Measurements from ENCODE around the gene ERGIC1. TPM values are rescaled to one million over a fixed set of nuclear protein-coding genes. Genes with fewer than 3 reads are reported as not detected.

ERGIC1 gene
- total RNA-seq, 2 donors from 2014 or later: 173 to 191 TPM

DNA sequence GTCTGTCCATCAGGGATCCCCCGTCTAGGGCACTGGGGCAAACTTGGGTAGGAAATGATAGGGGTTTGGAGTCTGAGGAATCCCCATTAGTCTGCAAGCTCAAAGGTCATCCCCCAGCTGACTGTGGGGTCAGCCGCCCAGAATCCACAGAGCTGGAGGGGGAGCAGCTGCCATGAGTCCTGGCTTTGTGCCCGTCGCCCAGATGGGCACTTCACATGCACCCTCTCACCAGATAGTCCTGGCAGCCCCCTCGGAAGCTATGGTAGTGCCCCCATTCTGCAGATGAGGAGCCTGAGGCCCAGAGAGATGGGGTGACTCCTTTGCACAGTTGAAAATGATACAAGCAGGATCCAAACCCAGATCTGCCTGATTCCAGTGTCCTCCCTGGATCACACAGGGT lies 89.5 kb downstream of the ERGIC1 start:
- no peaks in the 10 kb centered on the region for H3K4me1 ChIP-seq
- no peaks in the 10 kb centered on the region for H3K27me3 ChIP-seq
- no peaks in the 10 kb centered on the region for H3K36me3 ChIP-seq
- H3K9me3 ChIP-seq: no peaks in the 10 kb centered on the region
- no peak overlapping the region for H3K4me3 ChIP-seq
- no peak overlapping the region for H3K9ac ChIP-seq (ENCODE audit: low read depth in 2 of 2, low read length in 2 of 2)
- TF ChIP-seq, protein P1, sequence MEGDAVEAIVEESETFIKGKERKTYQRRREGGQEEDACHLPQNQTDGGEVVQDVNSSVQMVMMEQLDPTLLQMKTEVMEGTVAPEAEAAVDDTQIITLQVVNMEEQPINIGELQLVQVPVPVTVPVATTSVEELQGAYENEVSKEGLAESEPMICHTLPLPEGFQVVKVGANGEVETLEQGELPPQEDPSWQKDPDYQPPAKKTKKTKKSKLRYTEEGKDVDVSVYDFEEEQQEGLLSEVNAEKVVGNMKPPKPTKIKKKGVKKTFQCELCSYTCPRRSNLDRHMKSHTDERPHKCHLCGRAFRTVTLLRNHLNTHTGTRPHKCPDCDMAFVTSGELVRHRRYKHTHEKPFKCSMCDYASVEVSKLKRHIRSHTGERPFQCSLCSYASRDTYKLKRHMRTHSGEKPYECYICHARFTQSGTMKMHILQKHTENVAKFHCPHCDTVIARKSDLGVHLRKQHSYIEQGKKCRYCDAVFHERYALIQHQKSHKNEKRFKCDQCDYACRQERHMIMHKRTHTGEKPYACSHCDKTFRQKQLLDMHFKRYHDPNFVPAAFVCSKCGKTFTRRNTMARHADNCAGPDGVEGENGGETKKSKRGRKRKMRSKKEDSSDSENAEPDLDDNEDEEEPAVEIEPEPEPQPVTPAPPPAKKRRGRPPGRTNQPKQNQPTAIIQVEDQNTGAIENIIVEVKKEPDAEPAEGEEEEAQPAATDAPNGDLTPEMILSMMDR (IDR thresholded peaks at IDR 0.05): no peak
- H3K27ac ChIP-seq: no peak overlapping the region
- intact Hi-C loops (cut with DNase I): no loop called here
- no peak for DNase-seq

DNA sequence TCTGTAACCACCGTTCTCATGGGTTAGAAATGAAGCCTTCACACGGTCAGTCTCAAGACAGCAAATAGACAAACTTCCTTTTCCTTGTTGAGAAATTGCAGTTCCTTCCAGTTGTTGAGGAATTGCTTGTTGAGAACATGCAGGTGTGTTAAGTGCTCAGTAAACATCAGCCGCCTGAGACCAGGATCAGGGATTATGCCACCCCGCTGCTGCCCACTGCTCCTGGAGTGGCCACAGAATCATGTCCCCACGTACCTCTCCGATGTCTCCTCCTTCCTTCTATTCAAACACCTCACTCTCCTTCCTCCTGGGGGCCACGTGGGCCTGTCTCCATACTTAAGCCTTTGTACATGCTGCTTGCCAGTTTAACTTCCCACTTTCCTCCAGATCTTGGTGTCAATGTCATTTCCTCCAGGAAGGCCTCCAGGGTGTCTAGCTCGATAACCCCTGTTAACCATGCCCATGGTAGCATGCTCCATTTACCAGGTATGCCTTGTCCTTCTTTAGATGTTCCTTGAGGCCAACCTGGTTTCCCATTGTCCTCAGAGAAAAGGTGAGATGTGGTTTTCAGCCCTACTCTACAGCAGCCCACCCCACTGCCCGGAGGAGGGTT lies 91.4 kb downstream of the ERGIC1 start:
- H3K27me3 ChIP-seq: no peaks in the 10 kb centered on the region
- no peak overlapping the region for H3K9ac ChIP-seq (ENCODE audit: low read depth in 2 of 2, low read length in 2 of 2)
- no peak overlapping the region for H3K27ac ChIP-seq
- intact Hi-C loops (cut with DNase I): no loop called here
- TF ChIP-seq, protein P1 (IDR thresholded peaks at IDR 0.05): no peak
- H3K36me3 ChIP-seq: no peaks in the 10 kb centered on the region
- no peaks in the 10 kb centered on the region for H3K9me3 ChIP-seq
- no peak for DNase-seq
- H3K4me3 ChIP-seq: no peak overlapping the region
- H3K4me1 ChIP-seq: no peaks in the 10 kb centered on the region

DNA sequence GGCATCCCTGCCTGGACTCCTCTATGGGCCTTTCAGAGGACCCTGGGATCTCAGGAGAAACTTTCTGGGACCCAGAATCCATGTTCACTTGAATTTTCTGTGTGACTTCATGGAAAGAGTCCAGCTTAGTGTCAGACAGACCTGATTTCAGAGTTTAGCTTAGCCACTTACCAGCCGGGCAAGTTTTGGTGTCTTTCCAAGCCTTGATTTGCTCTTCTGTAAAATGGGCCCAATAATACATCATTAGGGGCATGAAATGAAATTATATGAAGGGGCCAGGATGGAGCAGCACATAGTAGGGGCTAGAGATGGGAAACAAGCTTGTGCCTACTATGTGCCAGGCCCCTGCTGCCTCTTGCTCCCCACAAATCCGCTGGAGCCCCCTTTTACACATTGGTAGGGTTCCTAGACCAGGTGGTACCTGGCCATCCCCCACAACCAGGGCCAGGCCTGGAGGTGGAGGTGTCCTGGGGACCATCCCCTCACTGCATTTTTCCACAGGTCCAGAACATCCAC lies 92.0 kb downstream of the ERGIC1 start:
- DNase-seq: no peak
- intact Hi-C loops (cut with DNase I): no loop called here
- no peaks in the 10 kb centered on the region for H3K9me3 ChIP-seq
- H3K4me1 ChIP-seq: no peaks in the 10 kb centered on the region
- no peaks in the 10 kb centered on the region for H3K36me3 ChIP-seq
- H3K27ac ChIP-seq: no peak overlapping the region
- H3K4me3 ChIP-seq: no peak overlapping the region
- no peak overlapping the region for H3K9ac ChIP-seq (ENCODE audit: low read depth in 2 of 2, low read length in 2 of 2)
- TF ChIP-seq, protein P1 (IDR thresholded peaks at IDR 0.05): no peak
- H3K27me3 ChIP-seq: no peaks in the 10 kb centered on the region

DNA sequence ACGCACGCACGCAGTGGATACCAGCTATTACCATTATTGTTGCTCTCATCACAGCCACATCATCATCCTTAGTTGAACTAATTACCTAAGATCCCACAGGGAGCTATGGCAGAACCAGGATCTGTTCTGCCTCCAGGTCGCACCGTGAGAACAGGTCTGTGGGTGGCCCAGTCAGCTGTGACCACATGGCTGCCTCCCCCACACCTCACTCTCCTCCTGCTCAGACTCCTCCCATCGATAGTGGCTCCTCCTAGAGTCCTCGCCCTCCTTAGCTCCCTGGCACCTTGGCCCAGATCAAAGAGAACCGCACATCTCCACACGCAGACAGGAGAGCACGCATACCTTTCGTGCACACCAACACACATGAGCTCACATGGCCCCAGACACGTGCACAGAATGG lies 92.7 kb downstream of the ERGIC1 start:
- intact Hi-C loops (cut with DNase I): no loop called here

DNA sequence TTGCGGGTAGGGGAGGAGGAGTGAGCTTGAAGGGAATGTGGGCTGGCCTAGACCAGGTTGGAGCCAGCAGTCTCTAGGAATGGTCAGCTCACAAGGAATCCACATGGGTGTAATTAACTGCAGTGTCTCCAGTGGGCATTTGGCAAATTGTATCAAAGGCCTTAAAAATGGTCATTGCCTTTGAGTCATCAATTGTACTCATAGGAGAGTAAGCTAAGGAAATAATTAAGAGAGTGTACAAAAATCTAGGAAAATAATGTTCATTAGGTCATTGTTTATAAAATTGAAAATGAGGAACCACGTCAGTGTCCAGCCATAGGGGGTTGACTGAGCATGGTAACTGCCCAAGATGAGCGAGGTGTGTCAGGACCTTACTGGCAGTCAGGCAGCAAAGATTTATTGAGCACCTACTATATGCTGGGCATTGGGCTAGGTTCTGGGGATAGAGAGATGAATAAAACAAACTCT lies 95.4 kb downstream of the ERGIC1 start:
- Histone ChIP-seq H3K27me3 (no peaks in the 10 kb centered on the region), H3K27ac (no peak overlapping the region), H3K9me3 (no peaks in the 10 kb centered on the region), H3K36me3 (no peaks in the 10 kb centered on the region), H3K9ac (ENCODE audit: low read depth in 2 of 2, low read length in 2 of 2) (no peak overlapping the region), H3K4me1 (no peaks in the 10 kb centered on the region), H3K4me3 (no peak overlapping the region)
- intact Hi-C loops (cut with DNase I): no loop called here
- no peak for DNase-seq
- TF ChIP-seq, protein P1 (IDR thresholded peaks at IDR 0.05): no peak

More for the DNA sequence above, 92.7 kb downstream of the ERGIC1 start:
- Histone ChIP-seq H3K36me3 (no peaks in the 10 kb centered on the region), H3K9me3 (no peaks in the 10 kb centered on the region), H3K4me3 (no peak overlapping the region), H3K27me3 (no peaks in the 10 kb centered on the region), H3K27ac (no peak overlapping the region), H3K4me1 (no peaks in the 10 kb centered on the region), H3K9ac (ENCODE audit: low read depth in 2 of 2, low read length in 2 of 2) (no peak overlapping the region)
- DNase-seq: no peak
- TF ChIP-seq, protein P1 (IDR thresholded peaks at IDR 0.05): no peak
